ENCODE data around the gene SRPK2.

- TF ChIP-seq, protein P1, sequence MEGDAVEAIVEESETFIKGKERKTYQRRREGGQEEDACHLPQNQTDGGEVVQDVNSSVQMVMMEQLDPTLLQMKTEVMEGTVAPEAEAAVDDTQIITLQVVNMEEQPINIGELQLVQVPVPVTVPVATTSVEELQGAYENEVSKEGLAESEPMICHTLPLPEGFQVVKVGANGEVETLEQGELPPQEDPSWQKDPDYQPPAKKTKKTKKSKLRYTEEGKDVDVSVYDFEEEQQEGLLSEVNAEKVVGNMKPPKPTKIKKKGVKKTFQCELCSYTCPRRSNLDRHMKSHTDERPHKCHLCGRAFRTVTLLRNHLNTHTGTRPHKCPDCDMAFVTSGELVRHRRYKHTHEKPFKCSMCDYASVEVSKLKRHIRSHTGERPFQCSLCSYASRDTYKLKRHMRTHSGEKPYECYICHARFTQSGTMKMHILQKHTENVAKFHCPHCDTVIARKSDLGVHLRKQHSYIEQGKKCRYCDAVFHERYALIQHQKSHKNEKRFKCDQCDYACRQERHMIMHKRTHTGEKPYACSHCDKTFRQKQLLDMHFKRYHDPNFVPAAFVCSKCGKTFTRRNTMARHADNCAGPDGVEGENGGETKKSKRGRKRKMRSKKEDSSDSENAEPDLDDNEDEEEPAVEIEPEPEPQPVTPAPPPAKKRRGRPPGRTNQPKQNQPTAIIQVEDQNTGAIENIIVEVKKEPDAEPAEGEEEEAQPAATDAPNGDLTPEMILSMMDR (IDR thresholded peaks at IDR 0.05; ENCODE audit: poor library complexity, severe bottlenecking), result no peak
- TF ChIP-seq EZH2 (IDR thresholded peaks at IDR 0.05; ENCODE audit: borderline replicate concordance, insufficient read depth, low read length, poor library complexity, severe bottlenecking) (no peak), EP300 (conservative IDR thresholded peaks at IDR 0.05; ENCODE audit: poor library complexity, severe bottlenecking) (no peak), RAD21 (conservative IDR thresholded peaks at IDR 0.05) (no peak), TAF1 (IDR thresholded peaks at IDR 0.05; ENCODE audit: low read depth) (no peak), SMC3 (conservative IDR thresholded peaks at IDR 0.05; ENCODE audit: poor library complexity) (no peak), POLR2AphosphoS5 (IDR thresholded peaks at IDR 0.05) (no peak)
These were observed 200.5 kb downstream of the SRPK2 start for GRCh38 chr7:105188201-105188600.

Data from neural cell (in vitro differentiated cells).